ENCODE results near the gene FGGY. TPM values are rescaled to one million over a fixed set of nuclear protein-coding genes. Genes with fewer than 3 reads are reported as not detected.
A peak's percentile ranks its signal among the peaks of the same experiment; 100 is the strongest.
"Not testable (repeated sequence)": the region's sequence is repeated elsewhere in the genome, so short reads cannot be mapped to it uniquely, and the experiment has no call there.

FGGY gene
- total and polyA plus RNA-seq, 4 donors: 9.0 to 44.4 (median 21.1) TPM

GRCh38 chr1:59520827-59521418 lies 224.0 kb downstream of the FGGY start:
- Histone ChIP-seq H3K9me3 (ENCODE audit: control insufficient read depth, insufficient read depth, low read length) (no peaks in the 10 kb centered on the region), H3K36me3 (ENCODE audit: control insufficient read depth, insufficient read depth, low read length) (no peaks in the 10 kb centered on the region), H3K4me3 (ENCODE audit: low read depth, low read length) (no peak overlapping the region), H3K27ac (ENCODE audit: low read depth, low read length) (no peak overlapping the region), H3K27me3 (ENCODE audit: control insufficient read depth, insufficient read depth, low read length) (no peaks in the 10 kb centered on the region), H3K4me1 (ENCODE audit: control insufficient read depth, insufficient read depth, low read length) (peaks cover 14% of the 10 kb centered on the region)
- 50% methylated on average over 11 of the region's 12 CpGs for WGBS (ENCODE audit: insufficient coverage)
- peak in 1 of 6 donors; percentile 68 for DNase-seq (ENCODE audit: low read depth in 4 of 6, low spot score in 6 of 6)

- H3K9me3 ChIP-seq (ENCODE audit: control insufficient read depth, insufficient read depth, low read length): no peaks in the 10 kb centered on the region
- DNase-seq (ENCODE audit: low read depth in 4 of 6, low spot score in 6 of 6): no peak
- H3K4me1 ChIP-seq (ENCODE audit: control insufficient read depth, insufficient read depth, low read length): peaks cover 14% of the 10 kb centered on the region
- no peaks in the 10 kb centered on the region for H3K27me3 ChIP-seq (ENCODE audit: control insufficient read depth, insufficient read depth, low read length)
- H3K27ac ChIP-seq (ENCODE audit: low read depth, low read length): no peak overlapping the region
- no peak overlapping the region for H3K4me3 ChIP-seq (ENCODE audit: low read depth, low read length)
- WGBS (ENCODE audit: insufficient coverage): no CpG with 5 or more reads among the region's 2 CpGs
- no peaks in the 10 kb centered on the region for H3K36me3 ChIP-seq (ENCODE audit: control insufficient read depth, insufficient read depth, low read length)
These were observed 224.6 kb downstream of the FGGY start for GRCh38 chr1:59521456-59521855.

- H3K9me3 ChIP-seq (ENCODE audit: control insufficient read depth, insufficient read depth, low read length): no peaks in the 10 kb centered on the region
- H3K4me1 ChIP-seq (ENCODE audit: control insufficient read depth, insufficient read depth, low read length): peaks cover 14% of the 10 kb centered on the region
- no peaks in the 10 kb centered on the region for H3K36me3 ChIP-seq (ENCODE audit: control insufficient read depth, insufficient read depth, low read length)
- no peak overlapping the region for H3K4me3 ChIP-seq (ENCODE audit: low read depth, low read length)
- H3K27ac ChIP-seq (ENCODE audit: low read depth, low read length): no peak overlapping the region
- H3K27me3 ChIP-seq (ENCODE audit: control insufficient read depth, insufficient read depth, low read length): no peaks in the 10 kb centered on the region
- peak in 2 of 6 donors; percentile 57 to 58 for DNase-seq (ENCODE audit: low read depth in 4 of 6, low spot score in 6 of 6)
- 90% methylated on average over 2 of the region's 4 CpGs for WGBS (ENCODE audit: insufficient coverage)
These were observed 226.1 kb downstream of the FGGY start for GRCh38 chr1:59522925-59523505.

GRCh38 chr1:59523745-59524450 lies 227.0 kb downstream of the FGGY start:
- Histone ChIP-seq H3K36me3 (ENCODE audit: control insufficient read depth, insufficient read depth, low read length) (no peaks in the 10 kb centered on the region), H3K9me3 (ENCODE audit: control insufficient read depth, insufficient read depth, low read length) (no peaks in the 10 kb centered on the region), H3K4me1 (ENCODE audit: control insufficient read depth, insufficient read depth, low read length) (peaks cover 14% of the 10 kb centered on the region), H3K27me3 (ENCODE audit: control insufficient read depth, insufficient read depth, low read length) (no peaks in the 10 kb centered on the region), H3K4me3 (ENCODE audit: low read depth, low read length) (no peak overlapping the region), H3K27ac (ENCODE audit: low read depth, low read length) (no peak overlapping the region)
- 92% methylated on average over 12 of the region's 12 CpGs for WGBS (ENCODE audit: insufficient coverage)
- no peak for DNase-seq (ENCODE audit: low read depth in 4 of 6, low spot score in 6 of 6)

GRCh38 chr1:59526240-59526639 lies 229.3 kb downstream of the FGGY start:
- WGBS (ENCODE audit: insufficient coverage): no CpG with 5 or more reads among the region's 1 CpG
- H3K27ac ChIP-seq (ENCODE audit: low read depth, low read length): no peak overlapping the region
- no peak overlapping the region for H3K4me3 ChIP-seq (ENCODE audit: low read depth, low read length)
- no peaks in the 10 kb centered on the region for H3K27me3 ChIP-seq (ENCODE audit: control insufficient read depth, insufficient read depth, low read length)
- peaks cover 8% of the 10 kb centered on the region for H3K4me1 ChIP-seq (ENCODE audit: control insufficient read depth, insufficient read depth, low read length)
- DNase-seq (ENCODE audit: low read depth in 4 of 6, low spot score in 6 of 6): no peak
- H3K36me3 ChIP-seq (ENCODE audit: control insufficient read depth, insufficient read depth, low read length): no peaks in the 10 kb centered on the region
- no peaks in the 10 kb centered on the region for H3K9me3 ChIP-seq (ENCODE audit: control insufficient read depth, insufficient read depth, low read length)

GRCh38 chr1:59528471-59528870 lies 231.6 kb downstream of the FGGY start:
- WGBS (ENCODE audit: insufficient coverage): no CpG with 5 or more reads among the region's 3 CpGs
- H3K4me1 ChIP-seq (ENCODE audit: control insufficient read depth, insufficient read depth, low read length): peaks cover 7% of the 10 kb centered on the region
- DNase-seq (ENCODE audit: low read depth in 4 of 6, low spot score in 6 of 6): no peak
- H3K27ac ChIP-seq (ENCODE audit: low read depth, low read length): no peak overlapping the region
- H3K36me3 ChIP-seq (ENCODE audit: control insufficient read depth, insufficient read depth, low read length): no peaks in the 10 kb centered on the region
- H3K9me3 ChIP-seq (ENCODE audit: control insufficient read depth, insufficient read depth, low read length): no peaks in the 10 kb centered on the region
- no peaks in the 10 kb centered on the region for H3K27me3 ChIP-seq (ENCODE audit: control insufficient read depth, insufficient read depth, low read length)
- no peak overlapping the region for H3K4me3 ChIP-seq (ENCODE audit: low read depth, low read length)

- peaks cover 4% of the 10 kb centered on the region for H3K4me1 ChIP-seq (ENCODE audit: control insufficient read depth, insufficient read depth, low read length)
- H3K27me3 ChIP-seq (ENCODE audit: control insufficient read depth, insufficient read depth, low read length): no peaks in the 10 kb centered on the region
- no peak overlapping the region for H3K4me3 ChIP-seq (ENCODE audit: low read depth, low read length)
- WGBS (ENCODE audit: insufficient coverage): 80% methylated on average over 1 of the region's 2 CpGs
- H3K27ac ChIP-seq (ENCODE audit: low read depth, low read length): no peak overlapping the region
- H3K9me3 ChIP-seq (ENCODE audit: control insufficient read depth, insufficient read depth, low read length): no peaks in the 10 kb centered on the region
- no peak for DNase-seq (ENCODE audit: low read depth in 4 of 6, low spot score in 6 of 6)
- H3K36me3 ChIP-seq (ENCODE audit: control insufficient read depth, insufficient read depth, low read length): no peaks in the 10 kb centered on the region
These were observed 232.0 kb downstream of the FGGY start for GRCh38 chr1:59528900-59529299.

- no CpG with 5 or more reads among the region's 3 CpGs for WGBS (ENCODE audit: insufficient coverage)
- H3K27me3 ChIP-seq (ENCODE audit: control insufficient read depth, insufficient read depth, low read length): no peaks in the 10 kb centered on the region
These were observed 233.2 kb downstream of the FGGY start for GRCh38 chr1:59530119-59530518.

GRCh38 chr1:59532102-59532501 lies 235.2 kb downstream of the FGGY start:
- H3K4me3 ChIP-seq (ENCODE audit: low read depth, low read length): no peak overlapping the region
- no peak overlapping the region for H3K27ac ChIP-seq (ENCODE audit: low read depth, low read length)
- no peaks in the 10 kb centered on the region for H3K36me3 ChIP-seq (ENCODE audit: control insufficient read depth, insufficient read depth, low read length)
- H3K4me1 ChIP-seq (ENCODE audit: control insufficient read depth, insufficient read depth, low read length): no peaks in the 10 kb centered on the region
- no peaks in the 10 kb centered on the region for H3K9me3 ChIP-seq (ENCODE audit: control insufficient read depth, insufficient read depth, low read length)
- no peak for DNase-seq (ENCODE audit: low read depth in 4 of 6, low spot score in 6 of 6)
- no peaks in the 10 kb centered on the region for H3K27me3 ChIP-seq (ENCODE audit: control insufficient read depth, insufficient read depth, low read length)

More at GRCh38 chr1:59530119-59530518, 233.2 kb downstream of the FGGY start:
- no peak overlapping the region for H3K27ac ChIP-seq (ENCODE audit: low read depth, low read length)
- no peaks in the 10 kb centered on the region for H3K4me1 ChIP-seq (ENCODE audit: control insufficient read depth, insufficient read depth, low read length)
- no peak overlapping the region for H3K4me3 ChIP-seq (ENCODE audit: low read depth, low read length)
- no peaks in the 10 kb centered on the region for H3K9me3 ChIP-seq (ENCODE audit: control insufficient read depth, insufficient read depth, low read length)
- no peaks in the 10 kb centered on the region for H3K36me3 ChIP-seq (ENCODE audit: control insufficient read depth, insufficient read depth, low read length)
- no peak for DNase-seq (ENCODE audit: low read depth in 4 of 6, low spot score in 6 of 6)

- not testable (repeated sequence) for H3K27ac ChIP-seq (ENCODE audit: low read depth, low read length); H3K9me3 ChIP-seq (ENCODE audit: control insufficient read depth, insufficient read depth, low read length); H3K4me3 ChIP-seq (ENCODE audit: low read depth, low read length); H3K27me3 ChIP-seq (ENCODE audit: control insufficient read depth, insufficient read depth, low read length); H3K36me3 ChIP-seq (ENCODE audit: control insufficient read depth, insufficient read depth, low read length); H3K4me1 ChIP-seq (ENCODE audit: control insufficient read depth, insufficient read depth, low read length); DNase-seq (ENCODE audit: low read depth in 4 of 6, low spot score in 6 of 6)
- no CpG with 5 or more reads among the region's 2 CpGs for WGBS (ENCODE audit: insufficient coverage)
These were observed 241.6 kb downstream of the FGGY start for GRCh38 chr1:59538476-59538875.

Measured in spinal cord (tissue), 10 donors.